Endothelial cell of umbilical vein (primary cell): ENCODE data around the gene CAPN5. TPM values are rescaled to one million over a fixed set of nuclear protein-coding genes. Genes with fewer than 3 reads are reported as not detected.

Experiments used
- BruUV-seq: library from RNA; stranded (reverse); fragments of 400-500 nt; replicated peaks from 2 replicates; lab custom pipeline; 2021; lab: Mats Ljungman, UMichigan
- CTCF ChIA-PET: fragments of 300-600, 350-600 bp; sonication (Branson Sonifier 250); formaldehyde crosslinking; loops from one replicate; lab custom pipeline; 2021; ENCODE audit warnings: antibody characterized with exemption, inconsistent platforms; lab: Charles Lee
- POLR2A ChIA-PET: fragments of 300-600, 350-600 bp; sonication (Branson Sonifier 250); formaldehyde crosslinking; loops from one replicate; lab custom pipeline; 2021; ENCODE audit warnings: antibody characterized with exemption, inconsistent platforms; lab: Charles Lee
- DNase-seq: peaks from one replicate; pipeline ENCODE4 v3.0.0-alpha.2; 2011; ENCODE audit warnings: low read depth, low spot score
- FAIRE-seq: peaks from 2 replicates; lab custom pipeline; 2011; peaks lifted over from hg19 to GRCh38; lab: Jason Lieb, UNC
- H2AFZ ChIP-seq: 2 replicates; pipeline ENCODE4 v1.6.0; 2012; ENCODE audit warnings: low read depth, low read length, control low read depth, inconsistent platforms
- H3K27ac ChIP-seq: 2 replicates; pipeline ENCODE4 v1.5.1; 2011; ENCODE audit warnings: low read depth, mild to moderate bottlenecking, control low read depth, low read length, moderate library complexity; ENCODE audit not compliant: insufficient read depth
- H3K27me3 ChIP-seq, 2 experiments: 2 replicates each; pipeline versions ENCODE4 v1.6.0 to v1.6.1; 2011; ENCODE audit warnings: low read length in 2 of 2, mixed read lengths in 1 of 2; ENCODE audit not compliant: control insufficient read depth in 2 of 2, insufficient read depth in 2 of 2
- H3K36me3 ChIP-seq, 2 experiments: 2 replicates in 1 of 2; 3 replicates in 1 of 2; pipeline ENCODE4 v1.5.1; 2011; ENCODE audit warnings: low read length in 2 of 2, mild to moderate bottlenecking in 1 of 2, moderate library complexity in 1 of 2; ENCODE audit not compliant: control insufficient read depth in 2 of 2, insufficient read depth in 2 of 2; ENCODE audit errors: extremely low read depth in 1 of 2
- H3K4me1 ChIP-seq: 3 replicates; pipeline ENCODE4 v1.5.1; 2011; ENCODE audit warnings: mild to moderate bottlenecking, low read length; ENCODE audit not compliant: control insufficient read depth, insufficient read depth; ENCODE audit errors: extremely low read depth
- H3K4me2 ChIP-seq: 2 replicates; pipeline ENCODE4 v1.6.1; 2011; ENCODE audit warnings: low read length, control low read depth, mixed read lengths; ENCODE audit not compliant: insufficient read depth
- H3K4me3 ChIP-seq, 3 experiments: fragments of 200-600 bp in 1 of 3; sonication (generic), shearing (Covaris generic) in 1 of 3; replicated peaks in 1 of 3; 2 replicates each; pipeline ENCODE4 v1.5.1; 2011 to 2016; ENCODE audit warnings: control low read depth in 3 of 3, low read length in 3 of 3, mild to moderate bottlenecking in 2 of 3, inconsistent platforms in 1 of 3, low read depth in 1 of 3, moderate library complexity in 1 of 3; ENCODE audit not compliant: insufficient read depth in 1 of 3
- H3K79me2 ChIP-seq: 2 replicates; pipeline ENCODE4 v1.6.0; 2012; ENCODE audit warnings: low read length, inconsistent platforms; ENCODE audit not compliant: control insufficient read depth, insufficient read depth
- H3K9ac ChIP-seq: replicated peaks from 2 replicates; pipeline ENCODE3; 2011; ENCODE audit warnings: low read length, control low read depth; ENCODE audit not compliant: insufficient read depth; ENCODE audit errors: extremely low read depth
- H3K9me1 ChIP-seq: replicated peaks from 3 replicates; pipeline ENCODE4 v1.6.0; 2011; ENCODE audit warnings: mild to moderate bottlenecking, low read length; ENCODE audit not compliant: control insufficient read depth, insufficient read depth; ENCODE audit errors: extremely low read depth
- H3K9me3 ChIP-seq: replicated peaks from 2 replicates; pipeline ENCODE4 v1.5.1; 2012; ENCODE audit warnings: low read length, inconsistent platforms; ENCODE audit not compliant: control insufficient read depth, insufficient read depth
- H4K20me1 ChIP-seq: replicated peaks from 2 replicates; pipeline ENCODE3; 2011; ENCODE audit warnings: mild to moderate bottlenecking, low read length; ENCODE audit not compliant: control insufficient read depth, insufficient read depth; ENCODE audit errors: extremely low read depth
- EZH2 ChIP-seq: IDR thresholded peaks from 2 replicates; pipeline ENCODE4 v1.6.1; 2012; ENCODE audit warnings: borderline replicate concordance, low read depth, mild to moderate bottlenecking, moderate library complexity, low read length, inconsistent platforms; ENCODE audit not compliant: severe bottlenecking
- FOS ChIP-seq: IDR thresholded peaks from 2 replicates; pipeline ENCODE4 v1.6.1; 2011; ENCODE audit warnings: mild to moderate bottlenecking, low read length, moderate library complexity, borderline replicate concordance; ENCODE audit not compliant: insufficient read depth
- GATA2 ChIP-seq: IDR thresholded peaks from 2 replicates; pipeline ENCODE4 v1.7.0; 2011; ENCODE audit warnings: low read depth, mild to moderate bottlenecking, moderate library complexity, mixed read lengths, low read length; ENCODE audit not compliant: insufficient read length, insufficient read depth
- JUN ChIP-seq: IDR thresholded peaks from 2 replicates; pipeline ENCODE4 v1.6.1; 2011; ENCODE audit warnings: borderline replicate concordance, low read depth; ENCODE audit not compliant: insufficient read length, insufficient read depth
- MYC ChIP-seq: IDR thresholded peaks from one replicate; pipeline ENCODE4 v1.6.1; 2011; ENCODE audit warnings: mild to moderate bottlenecking, low read depth, low read length
- POLR2A ChIP-seq: IDR thresholded peaks from 2 replicates; pipeline ENCODE4 v1.6.1; 2012; ENCODE audit warnings: low read depth, mild to moderate bottlenecking, control low read depth, low read length
- POLR2AphosphoS5 ChIP-seq: IDR thresholded peaks from 2 replicates; pipeline ENCODE4 v1.6.1; 2012; ENCODE audit warnings: low read depth, mild to moderate bottlenecking, control low read depth, low read length, moderate library complexity; ENCODE audit not compliant: insufficient read depth
- dilution Hi-C: fragments of 300-500 bp; cut with MboI; formaldehyde crosslinking; loops from one replicate; pipeline ENCODE4 v1.15.0; 2019; ENCODE audit warnings: low sequenced_read_pairs; ENCODE audit not compliant: extremely low pct_ligation_motif_present
- intact Hi-C: fragments of 100-400 bp; cut with micrococcal nuclease; formaldehyde crosslinking; loops from one replicate; pipeline ENCODE4 v1.10.0; 2022
- polyA plus RNA-seq, 4 experiments: library from polyadenylated mRNA; depleted of rRNA in 3 of 4; stranded (reverse) in 3 of 4; unstranded in 1 of 4; fragments of >200 nt; gene quantifications; 2 replicates each; pipeline versions ENCODE4 v1.2.1 to v1.2.3, GENCODE V29; 2011 to 2012; ENCODE audit warnings: missing spikeins in 1 of 4
- total RNA-seq: library from RNA; stranded (reverse); gene quantifications from 2 replicates; pipeline ENCODE4 v1.2.3, GENCODE V29; 2021
- TF ChIP-seq, protein P1 (sequence below), 2 donors: IDR thresholded peaks; 1 replicate in 1 of 2; 2 replicates in 1 of 2; pipeline ENCODE4 v1.5.1; 2011; ENCODE audit warnings: low read length in 2 of 2, mild to moderate bottlenecking in 2 of 2, moderate library complexity in 2 of 2, control low read depth in 1 of 2, inconsistent platforms in 1 of 2, low read depth in 1 of 2; ENCODE audit not compliant: insufficient read depth in 1 of 2; ENCODE audit errors: extremely low read depth in 1 of 2
- TF ChIP-seq, protein P2 (sequence below): IDR thresholded peaks from 2 replicates; pipeline ENCODE4 v1.6.1; 2011; ENCODE audit not compliant: insufficient read depth, insufficient read length

The CAPN5 gene
- total and polyA plus RNA-seq, 2 donors (not counting 3 experiments of a cell fraction or from before 2014, with no cell fraction given) = 15.0 to 17.0 TPM

DNA sequence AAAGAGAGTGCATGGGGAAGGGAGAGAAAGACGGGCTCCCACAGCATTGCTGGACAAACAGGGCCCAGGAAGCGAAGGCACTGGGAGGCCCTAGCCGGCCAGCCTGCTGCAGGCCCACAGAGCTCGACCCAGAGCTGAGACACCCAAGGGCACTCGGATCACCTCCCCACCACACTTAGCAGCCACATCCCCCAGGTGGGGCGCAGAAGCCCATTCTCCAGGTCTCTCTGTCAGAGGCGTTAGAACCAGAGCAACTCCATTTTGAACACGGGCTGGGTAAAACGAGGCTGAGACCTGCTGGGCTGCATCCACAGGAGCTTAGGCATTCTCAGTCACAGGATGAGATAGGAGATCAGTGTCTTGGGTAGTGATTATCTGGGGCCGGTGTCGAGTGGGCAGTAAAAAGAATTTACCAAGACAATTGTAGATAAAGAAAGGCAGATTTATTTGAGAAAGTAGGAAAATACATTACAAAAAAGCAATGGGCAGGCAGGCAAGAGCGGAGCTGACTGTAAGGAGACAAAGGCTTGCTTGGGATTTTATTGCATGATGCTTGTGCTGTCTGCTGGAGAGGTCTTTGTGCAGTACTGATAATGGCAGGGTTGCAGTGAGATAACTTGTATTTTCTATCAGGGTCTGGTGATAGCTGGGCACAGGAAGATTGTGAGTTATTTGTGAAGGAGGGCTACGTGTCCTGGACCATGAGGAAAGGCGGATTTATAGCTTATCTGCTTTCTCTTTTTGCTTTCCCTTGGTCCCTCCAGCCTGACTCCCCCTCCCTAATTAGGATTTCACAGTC is 13.4 kb upstream of the CAPN5 start:
- H3K79me2 ChIP-seq = no peaks in the 10 kb centered on the region
- H3K4me2 ChIP-seq = no peak overlapping the region
- H3K27me3 ChIP-seq = peaks cover 2% of the 10 kb centered on the region in 2 experiments
- no peak overlapping the region for H3K9ac ChIP-seq
- intact Hi-C loops = no loop called here
- ChIA-PET POLR2A (no interaction called here), CTCF (interaction anchor here (1.0 to 5.5 kb wide), 5 partner anchors 10 to 56 kb away, joined by 3 to 55 read pairs (median 4); no protein-coding TSS in a partner anchor)
- H3K27ac ChIP-seq = no peak overlapping the region
- dilution Hi-C loops = no loop called here
- no peaks in the 10 kb centered on the region for H3K4me1 ChIP-seq
- H3K9me3 ChIP-seq = no peaks in the 10 kb centered on the region
- no peak overlapping the region for H3K4me3 ChIP-seq
- H4K20me1 ChIP-seq = no peaks in the 10 kb centered on the region
- no peak overlapping the region for H2AFZ ChIP-seq
- TF ChIP-seq JUN (no peak), FOS (no peak), MYC (no peak), POLR2A (no peak), GATA2 (no peak), POLR2AphosphoS5 (no peak), EZH2 (no peak)
- TF ChIP-seq, protein P1, sequence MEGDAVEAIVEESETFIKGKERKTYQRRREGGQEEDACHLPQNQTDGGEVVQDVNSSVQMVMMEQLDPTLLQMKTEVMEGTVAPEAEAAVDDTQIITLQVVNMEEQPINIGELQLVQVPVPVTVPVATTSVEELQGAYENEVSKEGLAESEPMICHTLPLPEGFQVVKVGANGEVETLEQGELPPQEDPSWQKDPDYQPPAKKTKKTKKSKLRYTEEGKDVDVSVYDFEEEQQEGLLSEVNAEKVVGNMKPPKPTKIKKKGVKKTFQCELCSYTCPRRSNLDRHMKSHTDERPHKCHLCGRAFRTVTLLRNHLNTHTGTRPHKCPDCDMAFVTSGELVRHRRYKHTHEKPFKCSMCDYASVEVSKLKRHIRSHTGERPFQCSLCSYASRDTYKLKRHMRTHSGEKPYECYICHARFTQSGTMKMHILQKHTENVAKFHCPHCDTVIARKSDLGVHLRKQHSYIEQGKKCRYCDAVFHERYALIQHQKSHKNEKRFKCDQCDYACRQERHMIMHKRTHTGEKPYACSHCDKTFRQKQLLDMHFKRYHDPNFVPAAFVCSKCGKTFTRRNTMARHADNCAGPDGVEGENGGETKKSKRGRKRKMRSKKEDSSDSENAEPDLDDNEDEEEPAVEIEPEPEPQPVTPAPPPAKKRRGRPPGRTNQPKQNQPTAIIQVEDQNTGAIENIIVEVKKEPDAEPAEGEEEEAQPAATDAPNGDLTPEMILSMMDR (IDR thresholded peaks at IDR 0.05; ENCODE audit: extremely low read depth in 1 of 2, insufficient read depth in 1 of 2, low read depth in 1 of 2, low read length in 2 of 2) = no peak
- TF ChIP-seq, protein P2, sequence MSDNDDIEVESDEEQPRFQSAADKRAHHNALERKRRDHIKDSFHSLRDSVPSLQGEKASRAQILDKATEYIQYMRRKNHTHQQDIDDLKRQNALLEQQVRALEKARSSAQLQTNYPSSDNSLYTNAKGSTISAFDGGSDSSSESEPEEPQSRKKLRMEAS = no peak
- BruUV-seq = no TSS peak
- H3K36me3 ChIP-seq = no peaks in the 10 kb centered on the region
- no peaks in the 10 kb centered on the region for H3K9me1 ChIP-seq
- no peak for FAIRE-seq
- DNase-seq = no peak
